Stromal cell of bone marrow (primary cell): Measurements from ENCODE around the gene PPARA.

Source experiments
- DNase-seq: peaks from one replicate; pipeline ENCODE4 v3.0.0-alpha.2; 2012; ENCODE audit warnings: low read depth

The PPARA gene

DNA sequence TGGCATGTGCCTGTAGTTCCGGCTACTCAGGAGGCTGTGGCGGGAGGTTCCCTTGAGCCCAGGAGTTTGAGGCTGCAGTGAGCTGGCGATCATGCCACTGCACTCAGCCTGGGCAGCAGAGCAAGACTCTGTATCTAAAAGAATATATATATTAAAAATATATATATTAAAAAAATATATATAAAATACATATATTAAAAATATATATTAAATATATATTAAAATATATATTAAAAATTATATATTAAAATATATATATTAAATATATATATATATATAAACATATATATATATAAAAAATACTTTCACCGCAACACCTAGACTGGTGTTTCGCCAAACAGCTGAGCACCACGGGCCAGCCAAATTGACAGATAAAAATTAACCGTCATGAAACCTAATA lies 126.2 kb downstream of the PPARA start:
- DNase-seq: no peak

DNA sequence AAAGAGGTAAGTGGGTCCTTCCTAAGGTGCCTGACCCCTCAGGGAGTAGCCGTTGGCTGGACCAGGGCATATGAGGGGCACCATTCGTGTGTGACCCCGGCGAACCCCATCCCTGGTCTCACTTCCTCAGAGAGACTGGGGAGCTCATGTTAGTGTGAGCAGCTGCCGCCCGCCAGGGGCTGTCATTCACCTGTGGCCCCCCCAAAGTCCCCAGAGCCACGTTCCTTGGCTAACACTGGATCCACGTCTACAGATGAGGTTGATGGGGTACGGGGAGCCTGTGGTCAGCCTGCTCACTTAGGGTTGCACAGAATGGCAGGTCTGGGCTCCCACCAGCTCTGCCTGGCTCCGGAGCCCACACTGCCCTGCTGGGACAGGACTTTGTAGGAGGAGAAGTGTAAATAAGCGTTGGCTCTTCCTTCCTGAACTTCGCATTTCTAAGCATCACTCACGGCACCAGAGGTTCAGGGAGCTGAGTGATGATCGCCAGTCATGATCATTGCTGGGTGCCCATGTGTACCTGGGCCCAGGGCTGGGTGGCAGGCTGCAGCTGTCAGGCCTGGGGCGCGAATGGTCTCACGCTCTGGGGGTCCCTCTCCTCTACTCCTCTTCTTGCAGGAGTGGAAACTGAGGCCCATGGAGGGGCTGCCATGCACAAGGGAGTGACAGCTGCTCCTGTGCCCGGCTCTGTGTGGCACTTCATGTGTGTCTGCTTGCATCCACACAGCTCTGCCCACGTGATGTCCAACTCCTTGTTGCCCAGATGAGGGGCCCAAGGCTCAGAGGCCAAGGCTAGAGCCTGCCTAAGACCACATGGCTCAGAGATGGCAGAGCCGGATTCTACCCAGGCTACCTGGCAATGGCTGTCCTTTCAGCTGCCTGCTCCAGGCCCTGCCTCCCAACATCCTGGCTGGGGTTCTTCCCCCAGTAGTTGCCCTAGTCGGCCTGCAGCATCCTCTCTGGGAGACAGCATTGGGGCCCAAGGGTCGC lies 128.6 kb downstream of the PPARA start:
- DNase-seq: no peak

DNA sequence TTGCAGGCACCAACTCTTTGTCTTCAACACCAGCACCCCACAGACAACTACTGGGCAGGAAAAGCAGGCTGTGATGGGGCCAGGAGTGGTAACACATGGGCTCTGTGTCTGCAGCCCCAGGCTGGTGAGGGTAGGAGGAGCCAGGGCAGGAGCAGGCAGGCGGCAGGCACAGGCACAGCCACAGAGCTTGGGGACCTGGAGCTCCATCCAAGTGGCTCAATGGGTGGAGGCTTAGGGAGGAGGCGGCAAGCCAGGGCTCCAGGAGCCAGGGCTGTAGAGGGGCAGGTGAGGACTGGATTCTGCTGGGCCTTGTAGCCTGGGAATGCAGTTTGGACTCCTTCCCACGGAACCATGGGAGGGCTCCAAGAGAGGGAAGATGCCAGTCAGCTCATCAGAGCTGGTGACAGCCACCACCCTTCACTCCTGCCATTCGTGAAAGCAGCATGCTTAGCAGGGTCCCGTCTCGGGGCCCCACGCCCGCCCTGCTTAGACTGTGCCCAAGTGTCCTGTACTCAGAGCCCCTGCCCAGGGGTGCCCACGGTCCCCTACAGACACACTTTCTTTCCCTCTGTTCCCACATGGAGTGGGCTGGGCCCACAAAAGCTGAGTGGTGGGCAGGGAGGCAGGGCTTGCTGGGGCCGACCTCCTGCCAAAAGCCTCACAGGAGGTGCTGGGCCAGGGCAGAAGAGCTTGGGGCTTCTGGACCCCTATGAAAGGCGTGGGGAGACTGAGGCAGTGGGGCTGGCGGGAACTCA lies 129.9 kb downstream of the PPARA start:
- no peak for DNase-seq

DNA sequence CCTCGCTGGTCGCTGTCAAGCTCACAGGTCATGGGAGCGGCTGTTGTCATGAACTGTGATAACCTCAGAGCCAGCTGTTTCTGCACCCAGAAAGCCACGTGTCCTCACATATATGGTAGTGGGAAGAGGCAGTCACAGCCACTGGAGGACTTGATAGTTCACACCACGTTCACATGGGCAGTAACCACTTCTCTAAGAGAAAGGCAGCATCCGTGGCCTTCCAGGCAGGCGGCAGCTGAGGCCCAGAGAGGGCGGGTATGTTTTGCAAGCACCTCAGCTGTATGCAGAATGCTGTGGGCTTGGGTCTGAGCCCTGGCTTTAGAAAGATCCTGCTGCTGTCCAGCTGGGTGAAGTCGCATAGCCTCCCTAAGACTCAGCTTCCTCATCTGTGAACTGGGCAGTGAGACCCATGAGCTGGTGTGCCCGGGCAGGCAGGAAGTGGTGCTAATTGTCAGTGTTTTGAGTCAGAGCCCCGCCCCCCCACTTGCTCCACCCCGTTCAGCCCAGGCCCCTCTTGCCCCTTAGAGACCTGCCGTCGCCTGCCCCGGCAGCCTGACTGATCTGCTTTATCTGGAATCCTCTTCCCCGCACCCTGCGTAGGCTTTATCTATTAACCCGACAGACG lies 130.8 kb downstream of the PPARA start:
- no peak for DNase-seq

GRCh38 chr22:46281866-46282678 lies 131.7 kb downstream of the PPARA start:
- DNase-seq: no peak

GRCh38 chr22:46286006-46286405 lies 135.7 kb downstream of the PPARA start:
- no peak for DNase-seq

DNA sequence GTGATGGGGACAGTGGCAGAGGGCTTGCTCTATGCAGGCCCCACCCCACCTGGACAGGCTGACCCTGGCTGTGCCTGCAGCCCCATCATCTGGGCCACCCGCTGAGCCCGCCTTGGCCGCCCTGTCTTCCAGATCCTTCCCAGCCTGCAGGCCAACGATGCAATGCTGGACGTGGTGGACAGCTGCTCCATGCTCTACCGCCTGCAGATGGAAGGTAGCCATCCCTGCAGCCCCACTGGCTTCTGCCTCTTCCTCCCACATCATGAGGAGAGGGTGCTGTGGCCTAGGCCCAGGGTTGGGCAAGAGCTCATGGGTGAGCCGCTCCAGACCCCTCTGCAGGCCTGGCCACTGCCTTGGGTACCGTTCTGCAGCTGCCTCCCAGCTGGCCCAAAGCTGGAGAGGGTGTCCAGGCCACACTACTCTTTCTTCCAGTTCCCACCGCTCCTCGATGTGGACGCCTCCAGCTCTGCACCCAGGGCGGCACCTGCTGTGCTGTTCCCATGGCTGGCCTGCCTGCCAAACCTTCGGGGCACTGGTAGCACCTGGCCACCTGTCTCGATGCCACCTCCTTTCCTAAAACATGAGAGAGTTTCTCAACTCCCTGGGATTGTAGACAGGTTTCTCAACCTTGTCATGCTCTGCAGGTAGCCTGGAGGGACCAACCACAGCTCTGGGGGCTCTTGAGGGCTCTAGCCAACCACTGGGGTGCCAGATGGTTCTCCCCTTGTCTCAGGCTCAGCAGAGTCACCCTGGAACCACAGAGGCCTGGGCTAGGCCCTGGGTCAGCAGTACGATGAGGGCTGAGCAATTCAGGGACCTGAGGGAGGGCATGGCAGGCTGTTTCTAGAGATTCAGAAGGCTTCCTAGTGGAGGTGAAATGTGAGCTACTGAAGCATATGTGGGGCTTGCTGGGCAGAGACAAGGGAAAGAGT lies 136.9 kb downstream of the PPARA start:
- DNase-seq: no peak

DNA sequence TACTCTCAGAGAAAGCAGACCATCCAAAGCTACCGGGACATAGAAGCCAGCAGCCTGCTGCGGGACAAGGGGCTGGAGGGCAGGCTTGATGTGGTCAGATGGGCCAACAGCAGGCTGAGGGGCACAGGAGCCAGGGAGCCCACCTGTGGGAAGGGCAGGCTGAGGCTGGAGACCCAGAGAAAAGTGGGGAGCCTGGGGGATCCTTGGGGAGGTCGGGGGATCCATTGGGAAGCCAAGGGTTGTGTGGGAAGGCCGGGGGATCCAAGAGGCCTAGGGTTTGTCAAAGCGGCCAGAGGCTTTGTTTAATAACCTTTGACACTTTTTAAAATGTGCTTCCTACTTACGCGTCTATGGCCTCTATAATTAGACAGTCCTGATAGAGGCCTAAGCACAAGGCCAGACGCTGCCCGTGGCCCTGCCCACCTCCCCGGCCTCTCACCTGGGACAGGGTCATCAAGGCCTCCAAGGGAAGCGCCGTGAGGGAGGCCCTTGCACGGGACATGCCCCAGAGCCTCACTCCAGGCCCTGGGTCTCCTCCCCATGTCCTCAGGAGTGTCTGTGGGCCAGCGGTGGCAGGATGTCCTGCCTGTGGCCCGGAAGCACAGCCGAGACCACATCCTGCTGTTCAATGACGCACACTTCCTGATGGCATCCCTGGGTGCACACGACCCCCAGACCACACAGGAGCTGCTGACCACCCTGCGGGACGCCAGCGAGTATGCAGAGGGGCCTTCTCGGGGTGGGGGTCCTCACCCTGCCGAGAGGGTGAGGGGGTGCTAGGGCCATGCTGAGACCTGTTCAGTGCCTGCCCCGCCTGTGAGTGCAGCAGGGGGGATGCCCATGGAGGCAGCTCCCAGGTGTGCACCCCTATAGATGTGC lies 137.8 kb downstream of the PPARA start:
- DNase-seq: no peak

DNA sequence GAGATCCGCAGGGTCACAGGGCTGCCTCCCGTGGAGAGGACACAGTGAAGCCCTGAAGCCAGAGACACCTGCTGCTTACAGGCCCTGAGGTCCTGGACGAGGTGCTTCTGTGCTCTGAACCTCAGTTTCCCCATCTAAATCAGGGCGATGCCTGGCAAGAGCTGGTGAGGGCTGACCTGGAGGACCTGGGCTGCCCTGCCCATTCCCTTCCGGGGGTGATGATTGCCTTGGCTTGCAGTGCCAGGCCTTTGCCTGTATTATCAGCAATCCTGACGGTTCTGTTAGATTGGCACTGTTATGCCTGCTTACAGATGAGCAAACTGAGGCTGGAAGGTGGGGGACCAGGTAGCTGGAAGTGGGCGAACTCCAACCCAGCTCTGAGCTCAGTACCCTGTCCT lies 138.5 kb downstream of the PPARA start:
- DNase-seq: no peak

DNA sequence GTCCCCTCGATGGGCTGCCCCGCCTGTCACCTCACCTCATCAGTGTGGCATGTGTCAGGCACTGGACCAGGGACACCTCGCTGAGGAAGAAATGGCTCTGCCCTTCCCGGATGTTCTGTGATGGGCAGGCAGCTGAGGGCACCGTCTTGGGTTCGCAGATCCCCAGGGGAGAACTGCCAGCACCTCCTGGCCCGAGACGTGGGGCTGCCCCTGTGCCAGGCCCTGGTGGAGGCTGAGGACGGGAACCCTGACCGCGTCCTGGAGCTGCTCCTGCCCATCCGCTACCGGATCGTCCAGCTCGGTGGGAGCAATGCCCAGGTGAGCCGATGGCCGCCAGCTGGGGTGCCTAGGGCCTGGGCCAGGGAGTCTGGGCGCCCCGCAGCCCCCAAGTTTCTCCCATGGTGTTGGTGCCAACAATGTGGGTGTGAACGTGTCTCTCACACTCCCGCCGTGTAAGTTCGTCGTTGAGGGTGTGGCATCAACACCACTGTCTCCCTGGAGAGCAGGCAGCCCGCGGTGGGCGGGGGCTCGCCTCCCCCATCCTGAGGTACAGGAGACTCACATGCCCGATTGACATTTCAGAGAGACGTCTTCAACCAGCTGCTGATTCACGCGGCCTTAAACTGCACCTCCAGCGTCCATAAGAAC lies 139.0 kb downstream of the PPARA start:
- DNase-seq: no peak

- no peak for DNase-seq
Measured at GRCh38 chr22:46290121-46290842, 140.0 kb downstream of the PPARA start.

DNA sequence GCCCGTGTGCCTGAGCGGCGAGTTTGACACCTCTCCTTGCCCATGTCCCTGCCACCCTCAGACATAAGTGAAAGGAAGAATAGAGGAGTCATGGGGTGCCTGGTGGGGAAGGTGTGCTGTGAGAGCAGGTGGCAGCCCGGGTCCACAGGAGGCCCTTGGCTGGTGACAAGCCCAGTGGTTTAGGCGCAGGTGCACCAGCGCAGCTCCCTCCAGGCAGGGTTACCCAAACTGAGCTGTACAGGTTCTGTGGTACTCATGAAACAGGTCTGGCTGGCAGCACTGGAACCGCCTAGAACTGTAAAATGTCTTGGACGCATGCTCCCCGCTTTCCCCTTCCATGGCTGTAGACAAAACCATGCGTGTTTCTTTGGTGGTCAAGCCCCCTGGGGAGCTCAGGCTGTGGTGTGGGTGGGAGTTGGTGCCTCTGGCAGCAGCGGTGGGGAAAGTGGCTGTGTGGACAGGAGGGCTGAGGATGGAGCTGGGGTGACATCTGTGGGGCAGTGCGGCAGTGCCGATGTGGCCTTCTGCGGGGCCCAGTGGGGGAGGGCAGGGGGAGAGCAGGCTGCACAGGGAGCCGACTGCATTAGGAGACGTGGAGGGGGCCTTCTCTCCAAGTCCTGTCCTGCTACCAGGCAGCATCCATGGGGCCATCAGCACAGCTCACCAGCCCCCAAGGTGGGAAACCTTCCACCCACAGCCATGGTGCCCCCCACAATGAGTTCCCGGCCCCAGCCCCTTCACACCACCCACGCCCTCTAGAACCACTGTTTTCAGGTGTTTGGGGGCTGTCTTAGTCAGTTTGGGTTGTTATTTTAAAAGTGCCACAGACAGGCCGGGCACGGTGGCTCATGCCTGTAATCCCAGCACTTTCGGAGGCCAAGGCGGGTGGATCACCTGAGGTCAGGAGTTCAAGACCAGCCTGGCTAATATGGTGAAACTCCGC lies 140.8 kb downstream of the PPARA start:
- DNase-seq: no peak

- DNase-seq: no peak
Measured at GRCh38 chr22:46292173-46292572, 141.8 kb downstream of the PPARA start.

- no peak for DNase-seq
Measured at GRCh38 chr22:46292732-46293131, 142.4 kb downstream of the PPARA start.
